Thoracic aorta (tissue), 2 donors: ENCODE measurements around the gene MRPL39. TPM values are rescaled to one million over a fixed set of nuclear protein-coding genes. Genes with fewer than 3 reads are reported as not detected.
"Not testable (repeated sequence)": the region's sequence is repeated elsewhere in the genome, so short reads cannot be mapped to it uniquely, and the experiment has no call there.

ENCODE experiments used
- ATAC-seq: fragments of 150-250 bp; one replicate; pipeline ENCODE4 v1.8.0; 2017; ENCODE audit warnings: low read depth; ENCODE audit not compliant: insufficient number of reproducible peaks, low FRiP score
- DNase-seq: peaks from one replicate; pipeline ENCODE4 v3.0.0-alpha.2; 2020; ENCODE audit warnings: low spot score
- H3K27ac ChIP-seq, 2 donors: fragments of 200-600 bp; sonication (generic); 1 replicate in 1 of 2; 2 replicates in 1 of 2; pipeline ENCODE4 v1.5.1; 2016; ENCODE audit warnings: mild to moderate bottlenecking in 2 of 2, moderate library complexity in 2 of 2
- H3K27me3 ChIP-seq: fragments of 200-600 bp; sonication (generic); replicated peaks from 2 replicates; pipeline ENCODE4 v1.6.0; 2016; ENCODE audit warnings: mild to moderate bottlenecking; ENCODE audit not compliant: insufficient read depth
- H3K36me3 ChIP-seq: fragments of 200-600 bp; sonication (generic); one replicate; pipeline ENCODE4 v1.5.1; 2016
- H3K4me1 ChIP-seq, 2 donors: fragments of 200-600 bp; sonication (generic); 1 replicate in 1 of 2; 2 replicates in 1 of 2; pipeline versions ENCODE4 v1.5.1 to v1.6.0; 2016; ENCODE audit warnings: low read depth in 2 of 2, mild to moderate bottlenecking in 1 of 2; ENCODE audit not compliant: control insufficient read depth in 1 of 2
- H3K4me3 ChIP-seq: fragments of 200-600 bp; sonication (generic); 2 replicates; pipeline ENCODE4 v1.5.1; 2016; ENCODE audit warnings: mild to moderate bottlenecking
- H3K9me3 ChIP-seq: fragments of 200-600 bp; sonication (generic); 2 replicates; pipeline ENCODE4 v1.5.1; 2016
- total RNA-seq, 2 donors: library from RNA; depleted of rRNA; stranded (reverse); fragments of >200 nt; gene quantifications; one replicate each; pipeline versions ENCODE4 v1.1.0 to v1.2.3, GENCODE V29; 2016
- TF ChIP-seq, protein P1 (sequence below): fragments of 200-600 bp; sonication (generic); IDR thresholded peaks from one replicate; pipeline ENCODE4 v1.5.1; 2019; ENCODE audit warnings: antibody characterized with exemption

MRPL39 gene
- total RNA-seq, 2 donors from 2014 or later, result 6.6 to 16.8 TPM

GRCh38 chr21:25637851-25638659, 30.8 kb upstream of the MRPL39 start:
- ATAC-seq (no peak), DNase-seq (no peak)
- TF ChIP-seq, protein P1, sequence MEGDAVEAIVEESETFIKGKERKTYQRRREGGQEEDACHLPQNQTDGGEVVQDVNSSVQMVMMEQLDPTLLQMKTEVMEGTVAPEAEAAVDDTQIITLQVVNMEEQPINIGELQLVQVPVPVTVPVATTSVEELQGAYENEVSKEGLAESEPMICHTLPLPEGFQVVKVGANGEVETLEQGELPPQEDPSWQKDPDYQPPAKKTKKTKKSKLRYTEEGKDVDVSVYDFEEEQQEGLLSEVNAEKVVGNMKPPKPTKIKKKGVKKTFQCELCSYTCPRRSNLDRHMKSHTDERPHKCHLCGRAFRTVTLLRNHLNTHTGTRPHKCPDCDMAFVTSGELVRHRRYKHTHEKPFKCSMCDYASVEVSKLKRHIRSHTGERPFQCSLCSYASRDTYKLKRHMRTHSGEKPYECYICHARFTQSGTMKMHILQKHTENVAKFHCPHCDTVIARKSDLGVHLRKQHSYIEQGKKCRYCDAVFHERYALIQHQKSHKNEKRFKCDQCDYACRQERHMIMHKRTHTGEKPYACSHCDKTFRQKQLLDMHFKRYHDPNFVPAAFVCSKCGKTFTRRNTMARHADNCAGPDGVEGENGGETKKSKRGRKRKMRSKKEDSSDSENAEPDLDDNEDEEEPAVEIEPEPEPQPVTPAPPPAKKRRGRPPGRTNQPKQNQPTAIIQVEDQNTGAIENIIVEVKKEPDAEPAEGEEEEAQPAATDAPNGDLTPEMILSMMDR, result no peak
- H3K9me3 ChIP-seq, result no peaks in the 10 kb centered on the region
- H3K4me1 ChIP-seq, result peaks cover 0 to 10% of the 10 kb centered on the region in 2 donors
- H3K36me3 ChIP-seq, result no peaks in the 10 kb centered on the region
- peak overlapping the region; percentile 88 for H3K4me3 ChIP-seq
- H3K27me3 ChIP-seq, result no peaks in the 10 kb centered on the region
- H3K27ac ChIP-seq, result no peak overlapping the region

DNA sequence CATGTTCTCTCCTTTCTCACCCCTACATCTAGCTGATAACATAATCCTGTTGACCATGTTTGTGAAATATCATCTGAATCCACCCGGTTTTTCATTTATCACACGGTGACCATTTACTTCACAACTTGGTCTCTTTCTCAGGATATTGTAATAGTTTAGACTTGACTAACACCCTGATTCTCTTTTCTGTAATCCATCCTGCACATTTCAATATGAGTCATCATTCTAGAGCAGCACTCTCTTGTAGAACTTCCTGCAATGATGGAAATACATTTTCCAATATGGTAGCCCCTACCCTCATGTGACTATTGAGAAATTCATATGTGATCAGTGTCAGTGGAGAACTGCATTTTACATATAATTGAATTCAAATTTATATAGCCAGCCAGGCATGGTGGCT, 29.4 kb upstream of the MRPL39 start:
- Histone ChIP-seq H3K27ac (no peak overlapping the region), H3K4me1 (peaks cover 0 to 10% of the 10 kb centered on the region in 2 donors), H3K4me3 (no peak overlapping the region), H3K27me3 (no peaks in the 10 kb centered on the region), H3K9me3 (no peaks in the 10 kb centered on the region), H3K36me3 (no peaks in the 10 kb centered on the region)
- TF ChIP-seq, protein P1, result no peak
- DNase-seq (no peak), ATAC-seq (no peak)

GRCh38 chr21:25635310-25635709, 28.0 kb upstream of the MRPL39 start:
- H3K27me3 ChIP-seq, result no peaks in the 10 kb centered on the region

DNA sequence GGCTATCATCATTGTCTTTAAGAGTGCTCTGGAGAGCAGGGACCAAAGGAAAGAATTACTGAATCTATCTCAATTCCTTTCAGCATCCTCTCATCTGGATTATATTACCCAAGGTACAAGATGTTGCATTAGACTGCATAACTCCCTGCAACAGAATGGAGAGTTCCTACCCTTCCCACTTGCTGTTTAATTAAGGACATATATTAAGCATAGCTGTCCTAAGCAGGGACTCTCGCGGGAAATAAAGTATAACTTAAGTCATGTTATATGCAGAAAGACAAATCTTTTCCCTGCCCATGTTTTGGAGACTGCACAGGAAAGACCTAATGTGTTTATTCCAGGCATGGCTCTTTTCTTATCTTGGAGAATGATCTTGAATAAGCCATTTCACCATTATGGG, 25.0 kb upstream of the MRPL39 start:
- no peak for DNase-seq
- TF ChIP-seq, protein P1, result no peak
- H3K4me3 ChIP-seq, result no peak overlapping the region
- no peak overlapping the region for H3K27ac ChIP-seq
- no peaks in the 10 kb centered on the region for H3K36me3 ChIP-seq
- H3K9me3 ChIP-seq, result no peaks in the 10 kb centered on the region
- H3K4me1 ChIP-seq, result no peaks in the 10 kb centered on the region
- no peaks in the 10 kb centered on the region for H3K27me3 ChIP-seq
- ATAC-seq, result no peak

More at GRCh38 chr21:25635310-25635709, 28.0 kb upstream of the MRPL39 start:
- Histone ChIP-seq H3K9me3 (no peaks in the 10 kb centered on the region), H3K36me3 (no peaks in the 10 kb centered on the region), H3K4me3 (no peak overlapping the region), H3K4me1 (peaks cover 0 to 6% of the 10 kb centered on the region in 2 donors), H3K27ac (no peak overlapping the region)
- ATAC-seq, result no peak
- TF ChIP-seq, protein P1, result no peak
- no peak for DNase-seq

GRCh38 chr21:25626757-25627156, 19.5 kb upstream of the MRPL39 start:
- no peak overlapping the region for H3K4me3 ChIP-seq
- H3K27me3 ChIP-seq, result no peaks in the 10 kb centered on the region
- H3K36me3 ChIP-seq, result no peaks in the 10 kb centered on the region
- TF ChIP-seq, protein P1, result no peak
- no peak for DNase-seq
- no peak for ATAC-seq
- no peaks in the 10 kb centered on the region for H3K4me1 ChIP-seq
- no peaks in the 10 kb centered on the region for H3K9me3 ChIP-seq
- H3K27ac ChIP-seq, result no peak overlapping the region

- H3K27me3 ChIP-seq, ATAC-seq, H3K9me3 ChIP-seq, DNase-seq, H3K36me3 ChIP-seq, H3K27ac ChIP-seq, H3K4me1 ChIP-seq, H3K4me3 ChIP-seq: not testable (repeated sequence)
These were observed 18.7 kb upstream of the MRPL39 start for GRCh38 chr21:25625776-25626555.
